H9 (cell line): ENCODE measurements around the gene BMERB1. TPM values are rescaled to one million over a fixed set of nuclear protein-coding genes. Genes with fewer than 3 reads are reported as not detected.
A peak's percentile ranks its signal among the peaks of the same experiment; 100 is the strongest.

Experiments used
- DNase-seq: peaks from one replicate; pipeline ENCODE4 v3.0.0-alpha.2; 2017
- H2AFZ ChIP-seq: one replicate; pipeline ENCODE4 v1.6.1; 2013; ENCODE audit warnings: mild to moderate bottlenecking, low read length, control low read depth, moderate library complexity
- H2AK5ac ChIP-seq: 2 replicates; pipeline ENCODE4 v1.6.1; 2013; ENCODE audit warnings: low read length, control low read depth, mixed read lengths; ENCODE audit not compliant: insufficient read length
- H2BK120ac ChIP-seq: one replicate; pipeline ENCODE4 v1.6.1; 2013; ENCODE audit warnings: low read depth, mild to moderate bottlenecking, low read length, control low read depth, inconsistent platforms; ENCODE audit not compliant: poor library complexity, severe bottlenecking
- H2BK12ac ChIP-seq: 2 replicates; pipeline ENCODE4 v1.6.1; 2013; ENCODE audit warnings: low read length, control low read depth, mixed read lengths, low read depth; ENCODE audit not compliant: insufficient read length
- H2BK15ac ChIP-seq: 2 replicates; pipeline ENCODE4 v1.6.1; 2013; ENCODE audit warnings: low read depth, low read length, control low read depth
- H2BK20ac ChIP-seq: one replicate; pipeline ENCODE4 v1.6.1; 2013; ENCODE audit warnings: low read depth, mild to moderate bottlenecking, low read length, control low read depth, inconsistent platforms; ENCODE audit not compliant: poor library complexity, severe bottlenecking
- H2BK5ac ChIP-seq: 2 replicates; pipeline ENCODE4 v1.6.1; 2013; ENCODE audit warnings: low read length, control low read depth, mixed read lengths; ENCODE audit not compliant: insufficient read length
- H3K14ac ChIP-seq: 2 replicates; pipeline ENCODE4 v1.6.1; 2013; ENCODE audit warnings: low read length, control low read depth; ENCODE audit not compliant: insufficient read depth
- H3K18ac ChIP-seq: 2 replicates; pipeline ENCODE4 v1.6.1; 2013; ENCODE audit warnings: low read depth, mild to moderate bottlenecking, mixed read lengths, low read length, control low read depth; ENCODE audit not compliant: insufficient read length
- H3K23ac ChIP-seq: 2 replicates; pipeline ENCODE4 v1.6.1; 2013; ENCODE audit warnings: low read length, control low read depth, mixed read lengths, low read depth; ENCODE audit not compliant: insufficient read length
- H3K23me2 ChIP-seq: 2 replicates; pipeline ENCODE4 v1.6.1; 2013; ENCODE audit warnings: low read depth, mild to moderate bottlenecking, mixed read lengths, low read length, control low read depth; ENCODE audit not compliant: insufficient read length, poor library complexity, severe bottlenecking
- H3K27ac ChIP-seq: 2 replicates; pipeline ENCODE4 v1.5.1; 2013; ENCODE audit warnings: low read length, control low read depth, mixed read lengths, low read depth; ENCODE audit not compliant: insufficient read length
- H3K27me3 ChIP-seq: 2 replicates; pipeline ENCODE4 v1.6.1; 2013; ENCODE audit warnings: low read length, control low read depth, inconsistent platforms; ENCODE audit not compliant: insufficient read depth
- H3K4ac ChIP-seq: 2 replicates; pipeline ENCODE4 v1.6.1; 2013; ENCODE audit warnings: low read depth, mild to moderate bottlenecking, control low read depth, inconsistent platforms, low read length, moderate library complexity
- H3K4me1 ChIP-seq: 2 replicates; pipeline ENCODE4 v1.6.1; 2013; ENCODE audit warnings: low read length, control low read depth, inconsistent platforms; ENCODE audit not compliant: insufficient read depth
- H3K4me2 ChIP-seq: 2 replicates; pipeline ENCODE4 v1.6.1; 2013; ENCODE audit warnings: low read length, control low read depth, mixed read lengths; ENCODE audit not compliant: insufficient read length, insufficient read depth
- H3K56ac ChIP-seq: 2 replicates; pipeline ENCODE4 v1.6.1; 2013; ENCODE audit warnings: low read depth, mild to moderate bottlenecking, mixed read lengths, low read length, control low read depth; ENCODE audit not compliant: insufficient read length
- H3K79me1 ChIP-seq: 2 replicates; pipeline ENCODE4 v1.6.1; 2013; ENCODE audit warnings: low read depth, mild to moderate bottlenecking, moderate library complexity, low read length, control low read depth, inconsistent platforms; ENCODE audit not compliant: insufficient read depth, poor library complexity, severe bottlenecking
- H3K79me2 ChIP-seq: 2 replicates; pipeline ENCODE4 v1.6.1; 2013; ENCODE audit warnings: low read length, control low read depth, inconsistent platforms; ENCODE audit not compliant: insufficient read depth
- H3K9ac ChIP-seq: 2 replicates; pipeline ENCODE4 v1.6.1; 2013; ENCODE audit warnings: low read length, control low read depth, mixed read lengths; ENCODE audit not compliant: insufficient read length; ENCODE audit errors: extremely low read depth
- H3K9me3 ChIP-seq: one replicate; pipeline ENCODE4 v1.6.1; 2013; ENCODE audit warnings: low read depth, low read length, inconsistent platforms; ENCODE audit not compliant: control insufficient read depth
- H3T11ph ChIP-seq: one replicate; pipeline ENCODE4 v1.6.1; 2013; ENCODE audit warnings: mild to moderate bottlenecking, low read length, control low read depth, inconsistent platforms
- H4K20me1 ChIP-seq: one replicate; pipeline ENCODE4 v1.6.1; 2013; ENCODE audit not compliant: control insufficient read depth, insufficient read length, insufficient read depth
- H4K5ac ChIP-seq: 2 replicates; pipeline ENCODE4 v1.6.1; 2013; ENCODE audit warnings: low read depth, mild to moderate bottlenecking, mixed read lengths, low read length, control low read depth; ENCODE audit not compliant: insufficient read length
- H4K8ac ChIP-seq: replicated peaks from 2 replicates; pipeline ENCODE4 v1.6.1; 2013; ENCODE audit warnings: low read length, control low read depth, mixed read lengths, low read depth; ENCODE audit not compliant: insufficient read length
- H4K91ac ChIP-seq: 2 replicates; pipeline ENCODE4 v1.6.1; 2013; ENCODE audit warnings: low read depth, mild to moderate bottlenecking, moderate library complexity, mixed read lengths, low read length, control low read depth; ENCODE audit not compliant: insufficient read length
- H3K27ac Mint-ChIP-seq, 3 experiments: 2 replicates in 2 of 3; 3 replicates in 1 of 3; pipeline ENCODE4 v1.8.0; 2020 to 2021; ENCODE audit warnings: mixed read lengths in 3 of 3, mild to moderate bottlenecking in 1 of 3, moderate library complexity in 1 of 3
- H3K27me3 Mint-ChIP-seq: 2 replicates; pipeline ENCODE4 v1.8.0; 2021; ENCODE audit warnings: low read depth, mild to moderate bottlenecking, moderate library complexity, mixed read lengths
- H3K36me3 Mint-ChIP-seq, 3 experiments: 2 replicates in 2 of 3; 3 replicates in 1 of 3; pipeline ENCODE4 v1.8.0; 2020 to 2021; ENCODE audit warnings: low read depth in 3 of 3, mixed read lengths in 3 of 3; ENCODE audit not compliant: insufficient read depth in 1 of 3
- H3K4me1 Mint-ChIP-seq, 2 experiments: 2 replicates each; pipeline ENCODE4 v1.8.0; 2020; ENCODE audit warnings: mixed read lengths in 2 of 2
- H3K4me3 Mint-ChIP-seq, 2 experiments: 2 replicates in 1 of 2; 3 replicates in 1 of 2; pipeline ENCODE4 v1.8.0; 2020 to 2021; ENCODE audit warnings: mild to moderate bottlenecking in 2 of 2, mixed read lengths in 2 of 2, moderate library complexity in 1 of 2
- H3K9me3 Mint-ChIP-seq, 2 experiments: 2 replicates in 1 of 2; 3 replicates in 1 of 2; pipeline ENCODE4 v1.8.0; 2020; ENCODE audit warnings: mild to moderate bottlenecking in 2 of 2, mixed read lengths in 2 of 2, moderate library complexity in 1 of 2
- WGBS: extraction: QIAGEN DNeasy Blood & Tissue Kit; methylation state at CpG from one replicate; pipeline ENCODE4 v1.1.7; 2013; ENCODE audit warnings: missing lambda C conversion rate, low lambda C conversion rate, mixed read lengths; ENCODE audit not compliant: insufficient read length; ENCODE audit errors: extremely low coverage; 5-methylcytosine and 5-hydroxymethylcytosine counted together
- total RNA-seq: library from RNA; stranded (reverse); gene quantifications from 2 replicates; pipeline ENCODE4 v1.2.1, GENCODE V29; 2021
- TF ChIP-seq, protein P1 (sequence below): fragments of 200-600 bp; sonication (generic); conservative IDR thresholded peaks from 3 replicates; pipeline ENCODE4 v1.8.0; 2021; ENCODE audit warnings: antibody characterized with exemption, mild to moderate bottlenecking

Gene BMERB1
- total RNA-seq, 1 experiment from 2014 or later: 19.5 TPM

DNA sequence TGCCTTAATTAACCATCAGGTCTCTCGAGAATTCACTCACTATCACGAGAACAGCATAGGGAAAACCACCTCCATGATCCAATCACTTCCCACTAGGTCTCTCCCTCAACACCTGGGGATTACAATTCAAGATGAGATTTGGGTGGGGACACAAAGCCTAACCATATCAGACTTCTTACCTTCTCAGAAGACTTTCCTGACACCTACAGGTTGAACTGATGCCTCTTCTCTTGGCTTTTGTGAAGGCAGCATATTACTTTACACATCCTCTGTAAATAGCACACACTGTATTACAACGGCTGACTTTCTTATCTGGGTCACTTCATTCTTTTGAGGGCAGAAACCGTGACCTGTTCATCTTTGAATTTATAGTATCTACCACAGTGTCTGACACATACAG lies 23.6 kb downstream of the BMERB1 start:
- WGBS: no CpG with 5 or more reads among the region's 4 CpGs

More for the DNA sequence above, 23.6 kb downstream of the BMERB1 start:
- no peaks in the 10 kb centered on the region for H3K4me1 Mint-ChIP-seq
- TF ChIP-seq, protein P1, sequence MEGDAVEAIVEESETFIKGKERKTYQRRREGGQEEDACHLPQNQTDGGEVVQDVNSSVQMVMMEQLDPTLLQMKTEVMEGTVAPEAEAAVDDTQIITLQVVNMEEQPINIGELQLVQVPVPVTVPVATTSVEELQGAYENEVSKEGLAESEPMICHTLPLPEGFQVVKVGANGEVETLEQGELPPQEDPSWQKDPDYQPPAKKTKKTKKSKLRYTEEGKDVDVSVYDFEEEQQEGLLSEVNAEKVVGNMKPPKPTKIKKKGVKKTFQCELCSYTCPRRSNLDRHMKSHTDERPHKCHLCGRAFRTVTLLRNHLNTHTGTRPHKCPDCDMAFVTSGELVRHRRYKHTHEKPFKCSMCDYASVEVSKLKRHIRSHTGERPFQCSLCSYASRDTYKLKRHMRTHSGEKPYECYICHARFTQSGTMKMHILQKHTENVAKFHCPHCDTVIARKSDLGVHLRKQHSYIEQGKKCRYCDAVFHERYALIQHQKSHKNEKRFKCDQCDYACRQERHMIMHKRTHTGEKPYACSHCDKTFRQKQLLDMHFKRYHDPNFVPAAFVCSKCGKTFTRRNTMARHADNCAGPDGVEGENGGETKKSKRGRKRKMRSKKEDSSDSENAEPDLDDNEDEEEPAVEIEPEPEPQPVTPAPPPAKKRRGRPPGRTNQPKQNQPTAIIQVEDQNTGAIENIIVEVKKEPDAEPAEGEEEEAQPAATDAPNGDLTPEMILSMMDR: 0 out of 3 replicates have a peak, but pooled peaks have one; percentile 12
- no peaks in the 10 kb centered on the region for H3K9me3 Mint-ChIP-seq
- H2BK20ac ChIP-seq: no peak overlapping the region
- H2BK5ac ChIP-seq: no peak overlapping the region
- no peak overlapping the region for H3K14ac ChIP-seq
- H3K4me3 Mint-ChIP-seq: no peak overlapping the region
- no peak overlapping the region for H4K5ac ChIP-seq
- no peak overlapping the region for H3K56ac ChIP-seq
- H4K8ac ChIP-seq: no peak overlapping the region
- no peaks in the 10 kb centered on the region for H3K27me3 ChIP-seq
- no peak overlapping the region for H3K9ac ChIP-seq
- H2BK15ac ChIP-seq: no peak overlapping the region
- H2BK120ac ChIP-seq: no peak overlapping the region
- H2BK12ac ChIP-seq: no peak overlapping the region
- H3K27ac Mint-ChIP-seq: no peak overlapping the region
- H3K4me1 ChIP-seq: no peaks in the 10 kb centered on the region
- H3K36me3 Mint-ChIP-seq: no peaks in the 10 kb centered on the region; a peak in 1 of 7 replicates
- no peaks in the 10 kb centered on the region for H3K79me1 ChIP-seq
- H3K27ac ChIP-seq: no peak overlapping the region
- H3K4ac ChIP-seq: no peak overlapping the region
- H3K27me3 Mint-ChIP-seq: no peaks in the 10 kb centered on the region
- no peak overlapping the region for H3K23ac ChIP-seq
- no peak overlapping the region for H4K91ac ChIP-seq
- no peak for DNase-seq
- no peaks in the 10 kb centered on the region for H3K9me3 ChIP-seq
- H2AK5ac ChIP-seq: no peak overlapping the region
- no peaks in the 10 kb centered on the region for H4K20me1 ChIP-seq
- no peak overlapping the region for H3K18ac ChIP-seq
- H3T11ph ChIP-seq: no peak overlapping the region
- no peaks in the 10 kb centered on the region for H3K23me2 ChIP-seq
- no peaks in the 10 kb centered on the region for H3K79me2 ChIP-seq
- H3K4me2 ChIP-seq: no peak overlapping the region
- no peak overlapping the region for H2AFZ ChIP-seq
